ENCODE results near the gene DMRT1. TPM values are rescaled to one million over a fixed set of nuclear protein-coding genes. Genes with fewer than 3 reads are reported as not detected.

Gene DMRT1
- total RNA-seq, 6 donors from 2014 or later: not detected

- Histone ChIP-seq H3K4me1 (peaks cover 0 to 6% (median 0%) of the 10 kb centered on the region in 4 donors), H3K27me3 (no peaks in the 10 kb centered on the region), H3K9me3 (no peaks in the 10 kb centered on the region), H3K27ac (no peak overlapping the region), H3K36me3 (no peaks in the 10 kb centered on the region), H3K4me3 (no peak overlapping the region)
- no peak for DNase-seq
- no peak for ATAC-seq (ENCODE audit: low FRiP score in 2 of 2)
- TF ChIP-seq, protein P1, sequence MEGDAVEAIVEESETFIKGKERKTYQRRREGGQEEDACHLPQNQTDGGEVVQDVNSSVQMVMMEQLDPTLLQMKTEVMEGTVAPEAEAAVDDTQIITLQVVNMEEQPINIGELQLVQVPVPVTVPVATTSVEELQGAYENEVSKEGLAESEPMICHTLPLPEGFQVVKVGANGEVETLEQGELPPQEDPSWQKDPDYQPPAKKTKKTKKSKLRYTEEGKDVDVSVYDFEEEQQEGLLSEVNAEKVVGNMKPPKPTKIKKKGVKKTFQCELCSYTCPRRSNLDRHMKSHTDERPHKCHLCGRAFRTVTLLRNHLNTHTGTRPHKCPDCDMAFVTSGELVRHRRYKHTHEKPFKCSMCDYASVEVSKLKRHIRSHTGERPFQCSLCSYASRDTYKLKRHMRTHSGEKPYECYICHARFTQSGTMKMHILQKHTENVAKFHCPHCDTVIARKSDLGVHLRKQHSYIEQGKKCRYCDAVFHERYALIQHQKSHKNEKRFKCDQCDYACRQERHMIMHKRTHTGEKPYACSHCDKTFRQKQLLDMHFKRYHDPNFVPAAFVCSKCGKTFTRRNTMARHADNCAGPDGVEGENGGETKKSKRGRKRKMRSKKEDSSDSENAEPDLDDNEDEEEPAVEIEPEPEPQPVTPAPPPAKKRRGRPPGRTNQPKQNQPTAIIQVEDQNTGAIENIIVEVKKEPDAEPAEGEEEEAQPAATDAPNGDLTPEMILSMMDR (IDR thresholded peaks at IDR 0.05): no peak
- no peak for TF ChIP-seq POLR2A (IDR thresholded peaks at IDR 0.05)
- TF ChIP-seq POLR2AphosphoS5 (IDR thresholded peaks at IDR 0.05): no peak
- TF ChIP-seq EP300 (IDR thresholded peaks at IDR 0.05): no peak
- WGBS, 2 donors: 70 to 73% methylated on average over 5 of the region's 5 CpGs
Measured at GRCh38 chr9:1013021-1013420, 171.5 kb downstream of the DMRT1 start.

GRCh38 chr9:1014225-1014624 lies 172.7 kb downstream of the DMRT1 start:
- H3K27me3 ChIP-seq: no peaks in the 10 kb centered on the region
- no peak for DNase-seq
- no peaks in the 10 kb centered on the region for H3K36me3 ChIP-seq
- ATAC-seq (ENCODE audit: low FRiP score in 2 of 2): no peak
- H3K9me3 ChIP-seq: no peaks in the 10 kb centered on the region
- TF ChIP-seq POLR2AphosphoS5 (IDR thresholded peaks at IDR 0.05) (no peak), POLR2A (IDR thresholded peaks at IDR 0.05) (no peak), EP300 (IDR thresholded peaks at IDR 0.05) (no peak)
- TF ChIP-seq, protein P1 (IDR thresholded peaks at IDR 0.05): no peak
- H3K4me3 ChIP-seq: no peak overlapping the region
- H3K4me1 ChIP-seq: peaks cover 0 to 2% (median 0%) of the 10 kb centered on the region in 4 donors
- H3K27ac ChIP-seq: no peak overlapping the region
- WGBS, 2 donors: 81 to 83% methylated on average over 4 of the region's 4 CpGs

DNA sequence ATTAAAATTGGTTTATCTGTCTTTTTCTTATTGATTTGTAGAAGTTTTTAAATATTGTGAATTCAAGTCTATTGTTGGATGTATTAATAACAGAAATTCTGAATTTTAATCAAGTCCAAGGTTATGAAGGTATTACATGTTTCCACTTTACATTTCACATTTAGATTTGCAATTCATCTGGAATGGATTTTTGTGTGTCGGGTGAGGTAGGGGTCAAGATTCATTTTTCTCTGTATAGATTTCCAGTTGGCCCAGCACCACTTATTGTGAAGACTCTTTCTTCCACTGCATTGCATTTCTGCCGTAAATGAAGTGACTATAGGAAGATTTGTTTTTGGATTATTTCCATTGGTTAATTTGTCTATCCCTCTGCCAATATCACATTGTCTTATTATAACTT lies 173.1 kb downstream of the DMRT1 start:
- DNase-seq: no peak

GRCh38 chr9:1018121-1018520 lies 176.6 kb downstream of the DMRT1 start:
- WGBS, 2 donors: 14 to 15% methylated on average over 9 to 10 of the region's 10 CpGs
- DNase-seq (peak; percentile 40 to 55), ATAC-seq (ENCODE audit: low FRiP score in 2 of 2) (peak; percentile 53 to 66)
- Histone ChIP-seq H3K9me3 (peaks cover 0 to 9% (median 5%) of the 10 kb centered on the region in 4 donors), H3K27me3 (no peaks in the 10 kb centered on the region), H3K4me1 (no peaks in the 10 kb centered on the region), H3K4me3 (no peak overlapping the region), H3K36me3 (no peaks in the 10 kb centered on the region), H3K27ac (no peak overlapping the region)
- no peak for TF ChIP-seq EP300 (IDR thresholded peaks at IDR 0.05)
- TF ChIP-seq, protein P1 (IDR thresholded peaks at IDR 0.05): peak in 3 of 6 experiments; percentile 7 to 27 (median 17)

More for the DNA sequence above, 173.1 kb downstream of the DMRT1 start:
- H3K4me1 ChIP-seq: no peaks in the 10 kb centered on the region
- TF ChIP-seq POLR2A (IDR thresholded peaks at IDR 0.05) (no peak), POLR2AphosphoS5 (IDR thresholded peaks at IDR 0.05) (no peak), EP300 (IDR thresholded peaks at IDR 0.05) (no peak)
- TF ChIP-seq, protein P1 (IDR thresholded peaks at IDR 0.05): no peak
- H3K9me3 ChIP-seq: no peaks in the 10 kb centered on the region
- 89 to 95% methylated on average over 2 of the region's 2 CpGs for WGBS, 2 donors
- no peak overlapping the region for H3K4me3 ChIP-seq
- no peak overlapping the region for H3K27ac ChIP-seq
- H3K36me3 ChIP-seq: no peaks in the 10 kb centered on the region
- ATAC-seq (ENCODE audit: low FRiP score in 2 of 2): no peak
- no peaks in the 10 kb centered on the region for H3K27me3 ChIP-seq

Small RNAs within 50 kb of the gene (small RNA-seq; reads per million reads assigned to genes)
- 0 reads per million in 4 donors for gene RNU6-1073P

Other genes starting within 250 kb of the DMRT1 start
- under 1 TPM in 1 of 6 donors, not detected in 5; 0.49 TPM for gene DMRT3, start 135.0 kb downstream of the DMRT1 start, total RNA-seq
- gene DMRT2, start 208.7 kb downstream of the DMRT1 start, total RNA-seq: under 1 TPM in 4 of 6 donors, not detected in 2; 0.43 to 0.84 (median 0.78) TPM

Measured in upper lobe of left lung (tissue), 6 donors.